HG03175 (cell line): ENCODE data around the gene NFKBIL1.
"Not testable (repeated sequence)": the region's sequence is repeated elsewhere in the genome, so short reads cannot be mapped to it uniquely, and the experiment has no call there.

Experiments used
- ATAC-seq: cut with Tn5 transposase; IDR thresholded peaks from one replicate; pipeline ENCODE4 v1.9.1; 2021; ENCODE audit warnings: mild to moderate bottlenecking, moderate library complexity; ENCODE audit not compliant: unreplicated experiment

The NFKBIL1 gene

DNA sequence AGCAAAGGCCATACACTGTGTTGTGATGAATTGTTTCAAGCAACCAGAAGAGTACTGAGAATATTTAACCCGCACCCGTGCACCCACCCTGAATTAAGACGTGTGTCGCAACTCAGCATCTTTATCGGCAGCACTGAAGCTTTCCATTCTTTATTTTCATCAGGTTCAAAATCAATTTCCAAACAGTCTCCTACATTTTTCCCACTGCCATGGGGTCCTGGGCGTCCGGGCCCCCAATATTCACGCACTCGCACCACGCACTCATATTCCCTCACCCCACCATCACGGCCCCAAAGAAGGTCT is 33.0 kb downstream of the NFKBIL1 start:
- no peak for ATAC-seq

DNA sequence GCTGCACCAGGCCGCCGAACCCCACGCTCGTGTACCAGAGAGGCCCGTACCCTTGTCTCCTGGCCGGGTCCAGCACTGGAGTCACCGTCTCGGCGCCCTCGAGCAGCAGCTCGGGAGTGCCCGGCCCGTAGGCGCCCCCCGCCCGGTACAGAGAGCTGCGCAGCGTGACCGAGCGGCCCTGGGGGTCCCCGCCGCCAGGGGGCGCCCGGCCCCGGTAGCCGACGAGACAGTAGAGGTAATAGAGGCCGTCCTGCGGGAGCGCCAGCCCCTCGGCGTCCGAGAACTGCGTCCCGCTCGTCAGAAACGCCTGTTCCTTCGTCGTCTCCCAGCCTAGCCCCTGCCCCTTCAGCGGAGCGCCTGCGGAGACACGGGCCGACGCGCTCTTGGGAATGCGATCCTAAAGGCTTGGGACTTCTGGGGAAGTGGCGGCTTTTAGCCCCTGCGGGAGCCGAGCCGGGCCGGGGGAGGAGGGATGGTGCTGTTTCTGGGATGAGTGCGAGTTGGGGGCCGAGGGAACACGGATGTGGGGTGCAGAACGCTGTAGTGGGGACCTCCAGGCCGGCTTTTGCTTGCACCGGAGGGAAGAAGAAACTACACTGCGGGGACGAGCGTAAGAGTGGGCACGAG is 33.5 kb downstream of the NFKBIL1 start:
- ATAC-seq = peak; percentile 61

DNA sequence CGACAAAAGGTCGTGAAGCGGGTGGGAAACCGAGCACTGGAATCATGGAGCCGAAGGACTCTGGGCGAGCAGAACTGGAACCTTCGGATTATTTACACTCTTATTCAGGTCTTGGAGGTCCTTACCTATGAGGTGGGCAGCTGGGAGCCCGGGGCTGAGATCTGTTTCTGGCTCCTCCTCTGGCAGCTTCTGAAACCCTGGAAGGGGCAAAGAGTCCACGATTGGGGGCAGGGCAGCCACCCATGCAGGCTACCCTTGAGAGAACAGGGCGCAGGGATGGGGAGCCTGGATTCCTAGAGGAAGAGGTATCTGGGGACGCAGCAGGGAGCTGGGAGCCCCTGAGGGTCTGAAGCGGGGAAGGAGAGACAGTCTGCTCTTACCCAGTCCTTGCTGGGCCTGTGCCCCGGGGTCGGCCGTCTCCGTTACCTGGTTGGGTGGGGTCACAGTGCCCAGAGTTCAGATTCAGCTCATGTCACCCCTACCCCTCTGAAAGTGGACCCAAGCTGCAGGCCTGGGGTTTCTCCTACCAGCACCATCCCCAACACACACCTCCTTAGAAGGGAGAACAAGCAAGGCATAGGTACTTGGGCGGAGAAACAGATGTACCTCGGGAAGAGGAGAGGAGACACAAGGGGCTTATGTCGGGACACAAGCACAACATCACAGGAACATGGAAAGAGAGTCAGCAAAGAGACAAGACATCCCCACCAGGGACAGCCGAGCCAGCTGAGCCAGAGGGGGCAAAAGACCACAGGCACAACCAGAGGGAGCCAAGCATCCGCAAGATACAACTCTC is 34.2 kb downstream of the NFKBIL1 start:
- ATAC-seq = no peak

DNA sequence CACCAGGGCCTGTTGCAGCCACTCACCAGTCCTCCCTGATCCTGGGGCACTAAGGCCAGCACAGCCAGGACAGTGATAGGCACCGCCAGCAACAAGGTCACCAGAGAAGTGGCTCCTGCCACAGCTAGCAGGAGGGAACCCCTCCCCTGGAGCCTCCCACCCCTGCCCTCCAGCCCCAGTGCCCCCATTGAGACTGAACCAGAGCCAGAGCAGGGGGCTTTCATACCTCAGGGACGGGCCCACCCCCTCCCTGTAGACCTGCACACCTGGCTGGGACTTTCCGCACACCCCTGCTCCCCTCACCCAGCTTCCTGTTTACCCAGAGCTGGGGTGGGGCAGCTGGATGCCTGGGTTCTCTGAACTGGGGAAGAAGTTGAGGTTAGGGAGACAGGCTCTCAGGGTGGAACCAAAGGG is 34.8 kb downstream of the NFKBIL1 start, which contains the start of gene LTB:
Gene LTB (minus strand): TSS at position 195 of the 414 bp plus-strand sequence. CDS start 7 bp downstream, at position 188.
- no peak for ATAC-seq

DNA sequence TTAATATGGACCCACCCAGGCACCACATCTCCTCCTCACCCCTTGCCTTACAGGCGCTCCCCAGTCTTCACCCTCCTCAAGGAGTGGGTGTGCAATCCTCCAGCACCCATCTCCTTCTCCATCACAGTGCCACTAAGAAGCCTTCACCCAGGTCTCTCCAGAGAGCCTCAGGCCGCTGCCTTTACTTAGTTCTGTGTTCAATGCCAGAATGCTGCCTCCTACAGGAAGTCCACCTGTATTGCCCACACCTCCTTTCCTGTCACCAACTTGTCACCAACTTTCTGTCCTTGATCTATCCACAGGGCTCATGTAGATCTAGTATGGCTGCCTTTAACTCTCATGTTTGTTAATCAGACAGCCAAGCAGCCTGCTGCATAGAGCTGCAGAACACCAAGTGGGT is 38.1 kb downstream of the NFKBIL1 start:
- ATAC-seq = no peak

DNA sequence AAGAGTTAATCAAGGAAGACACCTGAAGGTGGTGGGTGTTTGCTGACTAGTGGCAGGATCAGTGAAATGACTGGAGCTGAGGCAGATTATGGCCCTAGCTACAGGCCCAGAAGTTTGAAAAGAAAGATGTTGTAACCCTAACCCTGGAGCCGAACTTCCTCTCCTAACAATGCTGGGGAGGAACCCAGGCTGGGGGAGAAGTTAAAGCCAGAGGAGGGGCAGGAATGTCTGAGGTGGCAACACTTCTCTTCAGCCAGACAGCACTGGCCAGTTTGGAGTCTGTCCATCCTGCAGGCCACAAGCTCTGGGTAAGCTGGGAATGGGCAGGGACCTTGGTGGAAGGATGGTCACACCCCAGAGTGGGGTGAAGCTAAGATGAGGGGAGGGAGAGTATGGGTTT is 38.6 kb downstream of the NFKBIL1 start, which contains the start of gene LST1:
Gene LST1 (plus strand): TSS at position 270 of the 400 bp plus-strand sequence. CDS start 1,023 bp downstream, outside the sequence.
- ATAC-seq = no peak

DNA sequence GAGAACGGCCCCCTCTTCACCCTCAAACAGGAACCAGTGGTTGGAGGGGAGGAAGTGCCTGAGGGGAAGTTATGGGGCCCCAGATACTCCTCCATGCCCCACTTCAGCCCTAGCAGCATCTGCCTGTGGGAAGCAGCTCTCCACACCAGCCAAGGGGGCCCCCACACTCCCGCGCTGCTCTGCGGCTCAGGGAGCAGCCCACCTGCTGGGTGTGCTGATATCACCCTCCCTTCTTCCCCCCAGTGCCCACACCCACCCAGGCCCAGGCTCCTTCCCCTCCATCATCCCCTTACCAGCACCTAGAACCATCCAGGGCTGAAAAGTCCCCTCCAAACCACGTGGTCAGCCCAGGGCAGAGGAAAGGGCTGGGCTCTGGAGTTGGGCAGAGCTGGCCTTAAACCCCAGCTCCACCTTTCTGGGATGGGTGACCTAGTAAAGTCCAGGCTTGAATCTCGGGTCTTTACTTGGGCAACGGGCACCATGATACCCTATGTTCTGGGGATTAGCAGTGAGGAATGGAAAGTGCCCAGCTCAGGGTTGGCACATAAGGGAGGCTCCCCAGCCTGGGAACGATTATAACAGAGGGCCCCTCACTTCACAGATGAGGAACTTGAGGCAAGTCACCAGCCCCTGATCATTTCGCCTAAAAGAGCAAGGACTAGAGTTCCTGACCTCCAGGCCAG is 39.3 kb downstream of the NFKBIL1 start:
- ATAC-seq = no peak

DNA sequence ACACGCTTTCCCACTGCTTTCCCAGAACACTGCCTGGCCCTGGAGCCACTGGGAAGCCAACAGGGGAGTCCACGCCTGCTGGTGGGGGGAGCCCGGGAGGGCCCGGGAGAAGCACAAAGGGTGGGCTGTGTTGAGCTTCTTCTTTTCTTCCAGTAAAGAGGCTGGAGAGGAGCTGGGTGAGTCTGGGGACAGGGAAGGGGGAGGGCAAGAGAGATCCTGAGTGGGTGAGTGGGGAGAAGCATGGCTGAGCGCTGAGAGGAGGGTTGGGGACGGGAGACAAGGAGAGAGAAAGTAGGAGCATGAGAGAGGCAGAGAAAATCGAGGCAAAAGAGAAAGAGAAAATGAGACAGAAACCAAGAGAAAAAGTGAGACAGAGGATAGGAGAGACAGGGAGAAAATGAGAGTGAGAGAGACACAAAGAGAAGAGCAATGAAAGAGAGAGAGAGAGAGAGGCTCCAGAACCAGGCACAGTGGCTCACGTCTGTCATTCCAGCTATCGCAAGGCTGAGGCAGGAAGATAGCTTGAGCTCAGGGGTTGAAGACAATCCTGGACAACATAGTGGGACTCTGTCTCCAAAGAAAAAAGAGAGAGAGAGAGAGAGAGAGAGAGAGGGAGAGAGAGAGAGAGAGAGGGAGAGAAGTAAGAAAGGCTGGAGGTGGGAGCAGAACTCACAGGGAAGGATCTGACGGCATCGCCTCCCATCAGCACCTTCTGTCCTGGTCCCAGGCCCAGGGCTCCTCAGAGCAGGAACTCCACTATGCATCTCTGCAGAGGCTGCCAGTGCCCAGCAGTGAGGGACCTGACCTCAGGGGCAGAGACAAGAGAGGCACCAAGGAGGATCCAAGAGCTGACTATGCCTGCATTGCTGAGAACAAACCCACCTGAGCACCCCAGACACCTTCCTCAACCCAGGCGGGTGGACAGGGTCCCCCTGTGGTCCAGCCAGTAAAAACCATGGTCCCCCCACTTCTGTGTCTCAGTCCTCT is 40.7 kb downstream of the NFKBIL1 start:
- ATAC-seq = no peak

DNA sequence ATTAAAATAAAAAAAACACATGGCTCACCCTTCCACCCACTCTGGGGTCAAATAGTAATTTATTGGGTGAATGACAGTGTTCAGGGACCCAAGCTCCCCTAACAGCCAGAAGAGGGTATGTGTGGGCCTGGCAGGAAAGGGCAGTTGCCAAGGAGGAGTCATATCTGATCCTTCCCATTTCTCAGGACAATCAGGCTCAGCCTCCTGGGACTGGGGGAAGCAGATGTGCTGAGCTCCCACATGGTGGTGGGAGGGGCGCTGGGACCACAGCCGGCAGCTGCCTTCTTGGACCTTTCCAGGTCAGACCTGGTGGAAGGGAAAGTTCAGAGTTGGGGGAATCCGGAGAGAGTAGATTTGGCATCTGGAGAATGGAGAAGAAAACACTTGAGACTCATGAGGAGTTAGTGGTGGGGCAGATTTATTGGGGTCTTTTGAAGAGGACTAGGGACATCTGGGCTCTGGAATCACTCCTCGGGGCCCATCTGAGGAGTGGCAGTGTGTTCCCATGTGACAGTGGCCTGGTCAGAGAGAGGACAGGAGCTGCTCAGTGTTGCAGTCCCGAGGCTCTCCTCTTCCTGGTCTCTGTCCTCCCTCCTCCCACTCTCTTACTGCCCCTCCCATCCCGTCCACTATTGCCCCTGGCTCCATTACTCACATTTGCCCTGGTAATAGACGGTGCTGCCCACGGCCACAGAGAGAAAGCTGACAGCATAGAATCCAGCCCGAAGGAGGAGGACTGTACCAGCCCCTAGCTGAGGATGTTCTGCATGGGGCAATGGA is 41.7 kb downstream of the NFKBIL1 start:
- ATAC-seq = no peak

DNA sequence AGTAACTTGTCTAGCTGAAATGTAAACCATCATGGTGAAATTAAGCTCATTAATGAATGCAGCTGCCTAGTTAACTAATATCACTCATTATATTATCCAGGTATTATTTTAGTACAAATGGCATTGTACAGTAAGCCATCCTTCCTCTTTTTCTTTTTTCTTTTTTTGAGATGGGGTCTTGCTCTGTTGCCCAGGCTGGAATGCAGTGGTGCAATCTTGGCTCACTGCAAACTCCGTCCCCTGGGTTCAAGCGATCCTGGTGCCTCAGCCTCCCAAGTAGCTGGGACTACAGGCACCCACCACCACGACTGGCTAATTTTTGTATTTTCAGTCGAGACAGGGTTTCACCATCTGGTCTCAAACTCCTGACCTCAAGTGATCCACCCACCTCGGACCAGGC is 43.3 kb downstream of the NFKBIL1 start:
- not testable (repeated sequence) for ATAC-seq

DNA sequence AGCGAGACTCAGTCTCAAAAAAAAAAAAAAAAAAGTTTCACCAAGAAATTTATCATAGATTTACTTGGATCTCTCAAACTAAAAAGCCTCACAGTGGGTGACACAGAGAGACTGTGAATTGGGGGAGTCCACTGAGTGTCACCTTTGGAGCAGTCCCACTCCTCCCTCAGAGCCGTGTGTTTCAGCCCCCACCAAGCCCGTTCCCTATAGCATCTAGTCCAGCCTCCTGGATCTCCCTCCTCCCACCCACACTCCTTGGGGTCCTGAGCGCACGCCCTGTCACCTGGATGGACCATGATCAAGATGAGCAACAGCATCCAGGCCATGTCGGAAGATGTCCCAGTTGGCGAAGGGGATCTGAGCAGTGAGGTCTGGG is 45.0 kb downstream of the NFKBIL1 start:
- peak; percentile 17 for ATAC-seq

DNA sequence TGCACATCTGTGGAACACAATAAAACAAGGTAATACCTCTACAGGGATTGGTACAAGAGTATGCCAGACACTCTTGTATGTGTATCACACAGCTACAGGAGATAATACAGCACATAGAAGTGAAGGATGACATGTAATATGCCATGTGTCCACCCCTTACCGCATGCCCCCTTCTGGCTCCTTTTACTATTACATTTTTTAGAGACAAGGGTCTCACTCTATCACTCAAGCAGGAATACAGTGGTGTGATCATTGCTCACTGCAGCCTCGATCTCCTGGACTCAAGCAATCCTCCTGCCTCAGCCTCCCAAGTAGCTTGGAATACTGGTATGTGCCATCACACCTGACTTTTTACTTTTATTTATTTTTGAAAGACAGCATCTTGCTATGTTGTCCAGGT is 49.6 kb downstream of the NFKBIL1 start:
- ATAC-seq = no peak

DNA sequence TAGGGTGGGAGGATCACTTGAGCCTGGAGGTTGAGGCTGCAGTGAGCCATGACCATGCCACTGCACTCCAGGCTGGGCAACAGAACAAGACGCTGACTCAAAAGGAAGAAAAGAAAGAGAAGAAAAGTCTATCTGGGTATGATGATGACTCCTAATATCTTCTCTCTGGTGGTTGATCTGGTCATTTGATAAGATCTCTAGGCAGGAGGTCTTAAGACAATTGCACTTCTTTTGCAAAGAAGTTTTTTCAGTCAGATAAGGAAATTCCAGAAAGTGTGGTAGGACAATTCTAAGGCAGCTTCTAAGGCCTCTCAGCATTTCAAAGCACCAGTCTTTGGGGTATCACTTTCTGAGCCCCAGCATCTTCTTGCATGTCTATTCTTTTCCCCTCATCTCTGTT is 59.9 kb downstream of the NFKBIL1 start:
- no peak for ATAC-seq
